IPS DF 4.7 (cell line): ENCODE results near the gene HIF1AN.

Experiments
- DNase-seq: peaks from one replicate; pipeline ENCODE4 v3.0.0-alpha.2; 2013; ENCODE audit warnings: low spot score; ENCODE audit errors: extremely low read depth

Gene HIF1AN

GRCh38 chr10:100522107-100522801 lies 13.5 kb upstream of the HIF1AN start:
- DNase-seq, result no peak

DNA sequence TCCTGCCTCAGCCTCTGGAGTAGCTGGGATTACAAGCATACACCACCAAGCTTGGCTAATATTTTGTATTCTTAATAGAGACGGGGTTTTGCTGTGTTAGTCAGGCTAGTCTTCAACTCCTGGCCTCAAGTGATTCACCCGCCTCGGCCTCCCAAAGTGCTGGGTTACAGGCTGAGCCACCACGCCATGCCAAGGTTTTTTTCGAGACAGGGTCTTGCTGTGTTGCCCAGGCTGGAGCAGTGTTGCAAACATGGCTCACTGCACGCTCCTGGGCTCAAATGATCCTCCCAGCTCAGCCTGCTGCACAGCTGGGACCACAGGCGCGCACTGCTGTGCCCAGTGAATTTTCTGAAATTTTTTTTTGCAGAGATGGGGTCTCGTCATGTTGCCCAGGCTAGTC lies 12.8 kb upstream of the HIF1AN start:
- no peak for DNase-seq

- DNase-seq, result no peak
Observed at GRCh38 chr10:100524206-100524605, 11.5 kb upstream of the HIF1AN start.

DNA sequence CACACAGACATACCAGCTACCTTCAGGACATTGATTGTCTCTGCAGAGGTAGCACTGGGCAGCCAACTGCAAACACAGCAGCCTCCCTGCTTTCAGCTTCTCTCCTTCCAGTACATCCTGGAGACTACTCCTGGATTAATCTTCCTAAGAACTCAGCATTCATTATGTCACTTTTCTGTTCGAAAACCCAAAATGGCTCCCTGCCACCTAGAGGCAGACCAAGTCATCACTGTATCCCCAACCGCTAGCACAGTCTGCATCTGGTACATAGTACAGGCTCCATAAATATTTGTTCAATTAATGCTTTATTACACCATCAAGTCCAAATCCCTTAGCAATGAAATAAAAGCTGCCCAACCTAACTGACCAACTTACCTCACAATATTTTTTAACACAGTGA lies 11.1 kb upstream of the HIF1AN start:
- DNase-seq, result no peak

- no peak for DNase-seq
Observed at GRCh38 chr10:100528123-100528886, 7.4 kb upstream of the HIF1AN start.

DNA sequence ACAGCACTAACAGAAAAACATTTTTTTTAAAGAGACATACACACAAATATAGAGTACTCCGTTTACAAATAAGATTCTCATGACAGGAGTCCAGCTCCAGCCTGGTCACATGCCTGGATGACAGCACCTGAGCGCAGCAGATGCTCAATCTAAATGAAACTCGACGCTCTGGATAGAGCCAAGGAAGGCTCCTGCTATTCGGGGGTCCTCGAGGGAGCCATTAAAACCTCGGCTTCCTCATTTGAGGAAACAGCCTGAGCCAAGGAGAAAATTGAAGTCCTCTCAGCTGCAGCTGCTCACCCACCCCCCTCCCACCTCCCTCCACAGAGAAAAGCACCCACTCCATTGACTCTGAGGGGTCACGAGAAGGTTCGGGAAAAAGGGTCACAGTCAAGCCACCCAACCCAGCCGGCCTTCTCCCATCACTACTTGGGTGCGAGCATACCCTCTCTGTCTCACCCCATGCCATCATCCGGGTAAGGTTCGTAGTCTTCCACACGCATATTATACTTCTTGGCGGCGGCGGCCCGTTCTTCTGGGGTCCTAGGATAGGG lies 6.7 kb upstream of the HIF1AN start:
- no peak for DNase-seq

GRCh38 chr10:100529475-100530298 lies 6.1 kb upstream of the HIF1AN start, which contains the start of gene NDUFB8:
Gene NDUFB8, minus strand, starts transcription at chr10:100529871. Its CDS starts 20 bp downstream, at chr10:100529851.
- no peak for DNase-seq

- no peak for DNase-seq
Observed at GRCh38 chr10:100531761-100532160, 4.0 kb upstream of the HIF1AN start.

- no peak for DNase-seq
Observed at GRCh38 chr10:100534726-100535125, 1.0 kb upstream of the HIF1AN start.

DNA sequence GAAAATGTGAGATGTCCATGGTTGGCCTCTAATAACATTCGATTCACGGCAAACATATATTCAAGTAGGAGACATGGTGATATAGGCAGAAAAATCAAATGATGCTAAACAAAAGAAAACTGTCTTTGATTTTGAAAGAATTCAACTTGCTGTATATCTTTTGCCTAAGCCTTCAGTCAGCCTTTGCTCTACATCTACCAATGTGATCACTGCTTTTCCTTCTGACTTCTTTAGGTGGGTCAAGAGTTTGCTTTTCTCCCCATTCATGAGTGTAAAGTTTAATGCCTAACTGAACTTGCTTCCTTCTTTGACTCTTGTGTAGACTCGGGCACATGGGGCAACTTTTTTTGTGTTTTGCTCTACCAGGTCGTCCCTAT lies 417 bp upstream of the HIF1AN start:
- DNase-seq, result no peak

GRCh38 chr10:100537475-100537874 lies 1.7 kb downstream of the HIF1AN start:
- DNase-seq, result no peak

DNA sequence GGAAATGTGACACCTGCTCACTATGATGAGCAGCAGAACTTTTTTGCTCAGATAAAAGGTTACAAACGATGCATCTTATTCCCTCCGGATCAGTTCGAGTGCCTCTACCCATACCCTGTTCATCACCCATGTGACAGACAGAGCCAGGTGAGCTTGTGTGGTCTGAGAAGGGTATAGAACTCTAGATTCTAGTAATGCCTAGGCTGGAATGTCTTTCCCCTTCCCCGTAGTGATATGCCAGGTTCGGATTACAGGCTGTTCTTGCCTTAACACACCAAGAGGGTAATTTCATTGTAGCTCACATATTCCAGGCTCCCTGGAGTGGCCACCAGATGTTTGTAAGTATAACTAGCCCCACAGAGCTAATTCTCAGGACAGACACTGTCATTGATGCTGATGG lies 9.2 kb downstream of the HIF1AN start:
- no peak for DNase-seq

GRCh38 chr10:100551196-100551595 lies 15.5 kb downstream of the HIF1AN start:
- DNase-seq, result no peak

DNA sequence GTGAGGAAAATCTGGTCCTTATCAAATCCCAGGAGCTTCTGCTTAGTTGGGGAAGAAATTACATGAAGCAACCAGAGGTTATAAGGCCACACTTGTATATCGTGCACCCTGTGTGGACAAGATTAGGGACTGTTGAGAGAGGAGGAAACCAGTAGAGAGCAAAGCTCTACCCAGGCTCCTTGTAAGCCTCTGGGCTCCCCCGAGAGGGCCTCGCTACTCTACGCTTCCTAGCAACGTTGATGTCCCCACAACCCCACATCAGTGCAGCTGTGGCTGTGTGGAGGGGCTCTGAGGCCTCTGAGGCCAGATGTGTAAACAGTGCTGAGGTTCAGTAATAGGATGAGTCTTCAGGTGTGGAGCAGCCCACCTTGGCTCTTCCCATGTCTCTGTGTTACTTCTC lies 16.0 kb downstream of the HIF1AN start:
- DNase-seq, result no peak

DNA sequence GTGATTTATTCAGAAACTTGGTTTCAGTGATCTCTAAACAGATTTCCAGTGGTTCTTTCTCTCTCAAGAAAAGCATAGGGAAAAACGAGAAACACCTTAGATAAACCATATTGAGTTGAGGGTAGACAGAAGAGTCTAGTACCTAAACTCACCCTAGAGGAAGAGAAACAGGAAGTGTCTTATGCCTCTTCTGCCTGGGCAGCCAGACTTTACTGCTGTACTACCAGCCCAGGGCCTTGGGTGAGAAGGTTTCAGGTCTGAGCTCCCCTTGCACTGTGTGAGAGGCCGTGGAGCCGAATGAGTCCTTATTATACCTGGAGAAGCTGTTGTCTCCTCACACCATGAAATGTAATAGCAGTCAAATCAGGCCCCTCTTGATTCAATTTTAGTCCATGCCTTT lies 18.2 kb downstream of the HIF1AN start:
- DNase-seq, result no peak

DNA sequence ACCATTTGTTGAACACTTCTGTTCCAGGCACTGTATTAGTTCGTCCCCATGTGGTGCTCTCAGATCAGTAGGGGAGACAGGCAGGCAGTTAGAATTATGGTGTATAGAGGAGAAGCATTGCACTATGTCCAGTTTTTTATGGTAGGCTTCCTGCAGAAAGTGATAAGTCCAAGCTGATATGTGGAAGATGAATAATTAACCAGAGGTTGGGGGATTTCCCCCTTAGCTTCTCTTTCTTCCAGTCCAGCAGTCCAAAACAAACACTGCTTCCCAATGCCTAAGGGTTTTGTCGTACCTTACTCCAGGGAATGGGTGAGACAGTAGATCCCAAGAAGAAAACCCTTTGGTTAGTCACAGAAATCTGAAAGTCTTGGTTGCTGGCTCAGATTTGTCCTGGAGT lies 19.2 kb downstream of the HIF1AN start:
- DNase-seq, result no peak

GRCh38 chr10:100560248-100560647 lies 24.5 kb downstream of the HIF1AN start:
- no peak for DNase-seq

- DNase-seq, result no peak
Observed at GRCh38 chr10:100561005-100561404, 25.3 kb downstream of the HIF1AN start.

GRCh38 chr10:100562008-100562672 lies 26.4 kb downstream of the HIF1AN start:
- DNase-seq, result peak; percentile 49

DNA sequence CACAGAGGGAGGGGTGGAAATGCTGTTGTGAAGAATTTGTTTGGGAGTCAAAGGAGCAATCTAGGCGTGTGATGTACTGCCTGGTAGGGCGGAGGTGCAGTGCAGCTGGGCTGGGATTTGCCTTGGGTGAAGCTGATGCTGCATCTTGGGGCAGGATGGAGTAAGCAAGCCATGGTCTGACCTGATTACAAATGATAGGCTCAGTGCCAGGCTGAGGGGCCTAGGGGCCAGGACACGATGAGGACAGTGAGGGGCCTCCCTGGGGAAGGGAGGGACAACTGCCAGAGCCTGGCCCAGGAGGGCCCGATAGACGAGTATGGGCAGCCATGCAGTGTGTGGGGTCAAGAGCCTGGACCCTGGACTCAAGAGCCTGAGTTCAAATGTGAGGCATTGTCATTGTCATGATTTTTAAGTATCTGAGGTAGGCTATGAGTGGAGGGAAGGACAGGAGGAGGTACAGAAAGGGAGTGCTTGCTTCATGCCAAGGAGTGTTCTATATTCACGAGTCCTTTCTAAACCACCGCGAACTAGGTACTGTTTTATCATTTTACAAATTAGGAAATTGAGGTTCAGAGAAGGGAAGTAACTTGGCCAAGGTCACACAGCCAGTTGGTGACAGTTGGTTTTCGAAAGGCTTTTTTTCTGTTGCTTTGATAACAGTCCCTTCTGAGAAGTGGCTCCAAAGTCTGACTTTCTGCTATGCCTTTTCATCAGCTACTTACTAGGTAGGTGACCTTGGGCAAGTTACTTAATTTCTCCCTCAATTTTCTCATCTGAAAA lies 29.7 kb downstream of the HIF1AN start:
- DNase-seq, result no peak
